GM12878 (cell line): ENCODE measurements around the gene CDC42SE2. TPM values are rescaled to one million over a fixed set of nuclear protein-coding genes. Genes with fewer than 3 reads are reported as not detected.

Source experiments
- ATAC-seq: fragments of 200-7000 bp; cut with Tn5 transposase; 3 replicates; pipeline ENCODE4 v1.9.1; 2020; ENCODE audit warnings: mild to moderate bottlenecking, moderate library complexity
- BruUV-seq: library from RNA; stranded (reverse); fragments of 400-500 nt; replicated peaks from 2 replicates; lab custom pipeline; 2021; lab: Mats Ljungman, UMichigan
- CTCF ChIA-PET: fragments of 300-600 bp; sonication (Branson Sonifier 250); formaldehyde crosslinking; extraction: SDS; loops from one replicate; lab custom pipeline; 2021; ENCODE audit warnings: inconsistent platforms; lab: Yijun Ruan, JAX
- POLR2A ChIA-PET: fragments of 350-600 bp; formaldehyde crosslinking; extraction: SDS; loops from one replicate; lab custom pipeline; 2021; ENCODE audit warnings: inconsistent platforms; lab: Charles Lee
- RAD21 ChIA-PET: fragments of 300-600 bp; sonication (Branson Sonifier 250); formaldehyde crosslinking; loops from one replicate; lab custom pipeline; 2023; ENCODE audit warnings: antibody characterized with exemption; ENCODE audit not compliant: unreplicated experiment; lab: Charles Lee
- SMC1A ChIA-PET: fragments of 300-600 bp; sonication (Branson Sonifier 250); formaldehyde crosslinking; loops from one replicate; lab custom pipeline; 2023; ENCODE audit not compliant: unreplicated experiment, uncharacterized antibody; lab: Charles Lee
- DNase-seq: peaks from one replicate; pipeline ENCODE4 v3.0.0-alpha.2; 2011; ENCODE audit warnings: low read depth, low spot score
- FAIRE-seq: peaks from 3 replicates; lab custom pipeline; 2011; peaks lifted over from hg19 to GRCh38; lab: Jason Lieb, UNC
- H2AFZ ChIP-seq: 2 replicates; pipeline ENCODE4 v1.6.0; 2011; ENCODE audit warnings: low read depth, low read length, control low read depth; ENCODE audit not compliant: control insufficient read depth
- H3K27ac ChIP-seq: 2 replicates; pipeline ENCODE4 v1.5.1; 2011; ENCODE audit warnings: control low read depth; ENCODE audit not compliant: control insufficient read depth, insufficient read depth
- H3K27me3 ChIP-seq, 2 experiments: replicated peaks in 1 of 2; 2 replicates each; pipeline versions ENCODE4 v1.6.0 to v1.6.1; 2011; ENCODE audit warnings: low read length in 1 of 2; ENCODE audit not compliant: control insufficient read depth in 2 of 2, insufficient read depth in 2 of 2
- H3K36me3 ChIP-seq, 2 experiments: 2 replicates each; pipeline ENCODE4 v1.5.1; 2011; ENCODE audit warnings: low read length in 1 of 2; ENCODE audit not compliant: control insufficient read depth in 2 of 2, insufficient read depth in 2 of 2
- H3K4me1 ChIP-seq: 2 replicates; pipeline ENCODE4 v1.6.1; 2011; ENCODE audit warnings: mild to moderate bottlenecking, low read length, moderate library complexity, mixed read lengths; ENCODE audit not compliant: control insufficient read depth, insufficient read depth
- H3K4me2 ChIP-seq: 2 replicates; pipeline ENCODE4 v1.6.0; 2011; ENCODE audit warnings: control low read depth; ENCODE audit not compliant: control insufficient read depth, insufficient read depth
- H3K4me3 ChIP-seq: fragments of 200-600 bp; sonication (generic); 2 replicates; pipeline ENCODE4 v1.5.1; 2016
- H3K79me2 ChIP-seq: 2 replicates; pipeline ENCODE4 v1.6.0; 2011; ENCODE audit warnings: low read length; ENCODE audit not compliant: control insufficient read depth, insufficient read depth
- H3K9ac ChIP-seq: 2 replicates; pipeline ENCODE4 v1.8.0; 2011; ENCODE audit warnings: low read length, control low read depth, mixed read lengths; ENCODE audit not compliant: control insufficient read depth, insufficient read depth
- H3K9me3 ChIP-seq: replicated peaks from 3 replicates; pipeline ENCODE4 v1.5.1; 2011; ENCODE audit warnings: mild to moderate bottlenecking, low read length; ENCODE audit not compliant: control insufficient read depth, insufficient read depth
- H4K20me1 ChIP-seq: 2 replicates; pipeline ENCODE4 v1.6.0; 2011; ENCODE audit not compliant: control insufficient read depth, insufficient read depth
- BCL11A ChIP-seq: IDR thresholded peaks from 2 replicates; pipeline ENCODE4 v1.6.1; 2011; ENCODE audit warnings: low read depth, low read length
- BRCA1 ChIP-seq: IDR thresholded peaks from 2 replicates; pipeline ENCODE4 v1.6.1; 2011; ENCODE audit warnings: low read depth, low read length, improper control_type of control experiment
- CBX3 ChIP-seq: fragments of 200-600 bp; sonication (generic); IDR thresholded peaks from 2 replicates; pipeline ENCODE4 v1.6.1; 2016; ENCODE audit warnings: low read depth, borderline replicate concordance
- CBX5 ChIP-seq: sonication (generic); IDR thresholded peaks from 2 replicates; pipeline ENCODE4 v1.6.1; 2016; ENCODE audit warnings: low read depth, moderate library complexity, mild to moderate bottlenecking, inconsistent platforms
- CHD2 ChIP-seq: IDR thresholded peaks from 2 replicates; pipeline ENCODE4 v1.6.1; 2011; ENCODE audit warnings: low read depth, low read length, improper control_type of control experiment, borderline replicate concordance
- GABPA ChIP-seq: IDR thresholded peaks from 2 replicates; pipeline ENCODE4 v1.6.1; 2014; ENCODE audit warnings: antibody characterized with exemption, low read depth, mild to moderate bottlenecking, inconsistent platforms
- GATAD2B ChIP-seq: fragments of 450-650 bp; conservative IDR thresholded peaks from 2 replicates; pipeline ENCODE4 v1.6.1; 2017; ENCODE audit warnings: low read depth, mild to moderate bottlenecking, moderate library complexity
- JUND ChIP-seq: IDR thresholded peaks from 2 replicates; pipeline ENCODE4 v1.6.1; 2012; ENCODE audit warnings: low read depth, mild to moderate bottlenecking, low read length, improper control_type of control experiment, moderate library complexity
- KDM1A ChIP-seq: fragments of 200-600 bp; sonication (generic); IDR thresholded peaks from 2 replicates; pipeline ENCODE4 v1.6.1; 2016; ENCODE audit warnings: borderline replicate concordance
- MEF2A ChIP-seq: IDR thresholded peaks from 2 replicates; pipeline ENCODE4 v1.6.1; 2011; ENCODE audit warnings: low read depth, mild to moderate bottlenecking, low read length, moderate library complexity; ENCODE audit not compliant: insufficient read depth
- NBN ChIP-seq: fragments of 450-650 bp; IDR thresholded peaks from 2 replicates; pipeline ENCODE4 v1.6.1; 2016
- NFIC ChIP-seq: IDR thresholded peaks from 2 replicates; pipeline ENCODE4 v1.6.1; 2012; ENCODE audit warnings: low read depth, mild to moderate bottlenecking, inconsistent platforms, low read length, moderate library complexity
- NR2C2 ChIP-seq: IDR thresholded peaks from 2 replicates; pipeline ENCODE4 v1.6.1; 2011; ENCODE audit warnings: borderline replicate concordance, low read depth; ENCODE audit not compliant: control insufficient read depth, insufficient read length
- SMC3 ChIP-seq: IDR thresholded peaks from 2 replicates; pipeline ENCODE4 v1.6.1; 2011; ENCODE audit warnings: low read length, improper control_type of control experiment, borderline replicate concordance
- SUPT20H ChIP-seq: IDR thresholded peaks from 2 replicates; pipeline ENCODE4 v1.6.1; 2011; ENCODE audit warnings: low read depth, mild to moderate bottlenecking, low read length, moderate library complexity, borderline replicate concordance; ENCODE audit not compliant: control insufficient read depth
- ZBTB40 ChIP-seq: fragments of 450-650 bp; IDR thresholded peaks from 2 replicates; pipeline ENCODE4 v1.6.1; 2016; ENCODE audit warnings: mild to moderate bottlenecking, moderate library complexity, borderline replicate concordance
- WGBS: methylation state at CpG from one replicate; pipeline ENCODE4 v1.1.6; 2016; ENCODE audit warnings: low lambda C conversion rate; ENCODE audit not compliant: insufficient replicate concordance, insufficient coverage; ENCODE audit errors: missing lambda C conversion rate; 5-methylcytosine and 5-hydroxymethylcytosine counted together
- in situ Hi-C: fragments of 300-500 bp; cut with MboI; formaldehyde crosslinking; loops from 9 replicates; pipeline ENCODE4 v1.14.3; 2018; ENCODE audit warnings: mixed read lengths
- intact Hi-C: fragments of 100-400 bp; cut with micrococcal nuclease; formaldehyde crosslinking; loops from one replicate; pipeline ENCODE4 v1.14.2; 2022; ENCODE audit not compliant: unreplicated experiment
- polyA plus RNA-seq, 11 experiments: library from polyadenylated mRNA; depleted of rRNA in 4 of 11; unstranded in 6 of 11; stranded (reverse) in 5 of 11; fragments of >200 nt; fragmentation: Nextera tagmentation in 4 of 11; fragmentation: Illumina TruSeq in 1 of 11; extraction: Ambion mirVana in 4 of 11; extraction: Trizol in 1 of 11; gene quantifications; 1 replicate in 1 of 11; 2 replicates in 10 of 11; pipeline versions ENCODE4 v1.2.1 to v1.2.3, GENCODE V29; 2011 to 2016; ENCODE audit warnings: inconsistent platforms in 2 of 11, missing spikeins in 2 of 11, low read depth in 1 of 11
- total RNA-seq, 4 experiments: library from RNA; depleted of rRNA in 3 of 4; stranded (reverse); fragments of >200 nt in 3 of 4; fragmentation: Illumina TruSeq in 1 of 4; extraction: Trizol in 1 of 4; gene quantifications; 2 replicates each; pipeline versions ENCODE4 v1.2.1 to v1.2.3, GENCODE V29; 2013 to 2021

CDC42SE2 gene
- total and polyA plus RNA-seq, 10 of the 15 experiments (the other 5 are each of a cell fraction or from before 2014, with no cell fraction given) = 57.0 to 148 (median 80.3) TPM

GRCh38 chr5:131368866-131369265 is 105.0 kb downstream of the CDC42SE2 start (continued):
- TF ChIP-seq ZBTB40 = no peak
- no peak for TF ChIP-seq GATAD2B
- TF ChIP-seq SMC3 = no peak
- no peak for TF ChIP-seq GABPA
- no peak for TF ChIP-seq CBX5
- TF ChIP-seq CHD2 = no peak

GRCh38 chr5:131369558-131369957 is 105.7 kb downstream of the CDC42SE2 start:
- FAIRE-seq = no peak
- Histone ChIP-seq H3K4me2 (no peak overlapping the region), H3K27ac (no peak overlapping the region), H3K9me3 (peaks cover 4% of the 10 kb centered on the region; the same call in 2 of the 3 replicates), H3K9ac (no peak overlapping the region), H3K36me3 (peaks cover under 1 to 16% of the 10 kb centered on the region in 2 experiments), H4K20me1 (no peaks in the 10 kb centered on the region; the same call in 1 of the 2 replicates), H3K4me1 (peaks cover 30% of the 10 kb centered on the region), H2AFZ (no peak overlapping the region), H3K4me3 (no peak overlapping the region), H3K79me2 (peaks cover 89% of the 10 kb centered on the region), H3K27me3 (no peaks in the 10 kb centered on the region)
- no peak for TF ChIP-seq KDM1A
- no peak for TF ChIP-seq CHD2
- no peak for TF ChIP-seq NBN
- TF ChIP-seq CBX3 = no peak
- TF ChIP-seq NR2C2 = no peak
- no peak for TF ChIP-seq MEF2A
- TF ChIP-seq BRCA1 = no peak
- TF ChIP-seq BCL11A = no peak
- no peak for TF ChIP-seq JUND
- no peak for TF ChIP-seq SUPT20H
- no peak for TF ChIP-seq NFIC
- POLR2A ChIA-PET = interaction anchor here (1.0 to 2.2 kb wide), 2 partner anchors 9 to 10 kb away, joined by 5 to 8 read pairs; no protein-coding TSS in a partner anchor
- DNase-seq = no peak
- in situ Hi-C loops (no loop called here), intact Hi-C loops (no loop called here)
- CTCF ChIA-PET = interaction anchor here (0.6 to 1.2 kb wide), 3 partner anchors 8 to 13 kb away, joined by 3 read pairs; no protein-coding TSS in a partner anchor
- RAD21 ChIA-PET = interaction anchor here (0.9 to 1.0 kb wide), 2 partner anchors 9 to 13 kb away, joined by 3 read pairs; no protein-coding TSS in a partner anchor
- ATAC-seq = no peak
- BruUV-seq = TSS peak; percentile 1
- WGBS = 40% methylated on average over 1 of the region's 1 CpG
- SMC1A ChIA-PET = interaction anchor here (0.8 to 2.2 kb wide), 6 partner anchors 9 to 107 kb away, joined by 3 to 9 read pairs (median 6); no protein-coding TSS in a partner anchor
